CD4-positive, alpha-beta T cell (primary cell): Measurements from ENCODE around the gene ARSG. TPM values are rescaled to one million over a fixed set of nuclear protein-coding genes. Genes with fewer than 3 reads are reported as not detected.

Experiments used
- ATAC-seq: fragments of 200-7000 bp; cut with Tn5 transposase; one replicate; pipeline ENCODE4 v1.10.0; 2022; ENCODE audit warnings: mild to moderate bottlenecking; ENCODE audit not compliant: poor library complexity
- CTCF ChIA-PET: fragments of 350-600 bp; sonication (Branson Sonifier 250); formaldehyde crosslinking; loops from one replicate; lab custom pipeline; 2021; ENCODE audit warnings: antibody characterized with exemption, inconsistent platforms; lab: Charles Lee
- POLR2A ChIA-PET: fragments of 350-600 bp; sonication (Branson Sonifier 250); formaldehyde crosslinking; loops from one replicate; lab custom pipeline; 2021; ENCODE audit warnings: antibody characterized with exemption, inconsistent platforms; lab: Charles Lee
- DNase-seq, 14 experiments: peaks; one replicate each; pipeline ENCODE4 v3.0.0-alpha.2; 2013 to 2020; ENCODE audit warnings: mixed read lengths in 2 of 14
- H3K27ac ChIP-seq, 2 donors: one replicate each; pipeline versions ENCODE4 v1.5.1 to v1.7.0; 2013; ENCODE audit warnings: low read length in 2 of 2, low read depth in 1 of 2, mild to moderate bottlenecking in 1 of 2
- H3K27me3 ChIP-seq, 2 experiments: 1 replicate in 1 of 2; 2 replicates in 1 of 2; pipeline versions ENCODE4 v1.6.1 to v1.7.0; 2013; ENCODE audit warnings: low read length in 2 of 2, control low read depth in 1 of 2, mild to moderate bottlenecking in 1 of 2, moderate library complexity in 1 of 2; ENCODE audit not compliant: insufficient read depth in 2 of 2, control insufficient read depth in 1 of 2
- H3K36me3 ChIP-seq: one replicate; pipeline ENCODE4 v1.6.1; 2013; ENCODE audit warnings: low read length, control low read depth; ENCODE audit not compliant: insufficient read depth
- H3K4me1 ChIP-seq: one replicate; pipeline ENCODE4 v1.6.1; 2013; ENCODE audit warnings: low read length, control low read depth; ENCODE audit not compliant: insufficient read depth
- H3K4me3 ChIP-seq: one replicate; pipeline ENCODE4 v1.5.1; 2013; ENCODE audit warnings: mild to moderate bottlenecking, low read length, moderate library complexity
- H3K9me3 ChIP-seq, 2 experiments: 1 replicate in 1 of 2; 2 replicates in 1 of 2; pipeline versions ENCODE4 v1.6.1 to v1.7.0; 2013; ENCODE audit warnings: low read length in 2 of 2, mild to moderate bottlenecking in 2 of 2, control low read depth in 1 of 2, moderate library complexity in 1 of 2; ENCODE audit not compliant: control insufficient read depth in 1 of 2, insufficient read depth in 1 of 2
- H3K27ac Mint-ChIP-seq: one replicate; pipeline ENCODE4 v1.8.0; 2020; ENCODE audit warnings: mixed read lengths
- H3K27me3 Mint-ChIP-seq: one replicate; pipeline ENCODE4 v1.8.0; 2021; ENCODE audit warnings: mixed read lengths
- H3K36me3 Mint-ChIP-seq: one replicate; pipeline ENCODE4 v1.8.0; 2021; ENCODE audit warnings: low read depth, mixed read lengths
- H3K4me1 Mint-ChIP-seq: one replicate; pipeline ENCODE4 v1.8.0; 2021; ENCODE audit warnings: low read depth, mixed read lengths
- H3K4me3 Mint-ChIP-seq: one replicate; pipeline ENCODE4 v1.8.0; 2020; ENCODE audit warnings: mild to moderate bottlenecking, mixed read lengths
- H3K9me3 Mint-ChIP-seq: one replicate; pipeline ENCODE4 v1.8.0; 2020; ENCODE audit warnings: mixed read lengths
- CTCF ChIP-seq: fragments of 200-600 bp; IDR thresholded peaks from one replicate; pipeline ENCODE4 v1.8.0; 2022; ENCODE audit warnings: antibody characterized with exemption, mild to moderate bottlenecking
- intact Hi-C, 2 experiments: fragments of 100-400 bp; cut with DNase I in 1 of 2; cut with micrococcal nuclease in 1 of 2; formaldehyde crosslinking; loops; one replicate each; pipeline versions ENCODE4 v1.15.1 to v1.9.0; 2023 to 2025; cut with DNase I, micrococcal nuclease
- total RNA-seq, 174 experiments: library from RNA in 2 of 174; stranded (reverse) in 2 of 174; gene quantifications; one replicate each; pipeline ENCODE4 v1.2.3 and lab custom pipeline; 2021 to 2026

The ARSG gene
- total RNA-seq, 2 experiments from 2014 or later = 13.8 to 16.0 TPM

- ATAC-seq (peak; percentile 64), DNase-seq (peak in 10 of 14 experiments; percentile 21 to 83 (median 40))
- intact Hi-C loops = loop anchor here (2.0 to 5.0 kb wide), 6 partner anchors 19 to 381 kb away; partner anchors contain the start of genes ARSG (in 1 of the 2), SLC16A6 (in 1 of the 2) and WIPI1 (in 1 of the 2)
- no peak for TF ChIP-seq CTCF
- ChIA-PET POLR2A (interaction anchor here (0.8 to 3.3 kb wide), 14 partner anchors 9 to 258 kb away, joined by 3 to 33 read pairs (median 4); partner anchors contain the start of genes AMZ2, ARSG, SLC16A6 and WIPI1), CTCF (interaction anchor here (2.6 kb wide), 1 partner anchor 20 kb away, joined by 19 read pairs; the partner anchor contains the start of gene WIPI1)
- H3K4me3 ChIP-seq = peak overlapping the region; percentile 26
- Mint-ChIP-seq H3K9me3 (no peaks in the 10 kb centered on the region), H3K27ac (peak overlapping the region; percentile 95), H3K36me3 (no peaks in the 10 kb centered on the region), H3K27me3 (no peaks in the 10 kb centered on the region), H3K4me3 (peak overlapping the region; percentile 83), H3K4me1 (peaks cover 59% of the 10 kb centered on the region)
- peaks cover 8% of the 10 kb centered on the region for H3K36me3 ChIP-seq
- no peaks in the 10 kb centered on the region for H3K9me3 ChIP-seq
- peak overlapping the region; percentile 46 to 53 for H3K27ac ChIP-seq
- no peaks in the 10 kb centered on the region for H3K27me3 ChIP-seq
- peaks cover 38% of the 10 kb centered on the region for H3K4me1 ChIP-seq
Observed at GRCh38 chr17:68437979-68438822, 146.9 kb downstream of the ARSG start.

GRCh38 chr17:68439656-68440290, 148.5 kb downstream of the ARSG start:
- POLR2A ChIA-PET = interaction anchor here (0.6 to 3.1 kb wide), 4 partner anchors 142 to 234 kb away, joined by 3 to 16 read pairs (median 3); partner anchors contain the start of genes ARSG and SLC16A6
- H3K27ac ChIP-seq = peak overlapping the region in 1 of 2 donors; percentile 33
- H3K27me3 Mint-ChIP-seq = no peaks in the 10 kb centered on the region
- peak overlapping the region; percentile 95 for H3K27ac Mint-ChIP-seq
- no peaks in the 10 kb centered on the region for H3K27me3 ChIP-seq
- H3K9me3 Mint-ChIP-seq = no peaks in the 10 kb centered on the region
- no peak overlapping the region for H3K4me3 ChIP-seq
- H3K4me3 Mint-ChIP-seq = no peak overlapping the region
- peaks cover 38% of the 10 kb centered on the region for H3K4me1 ChIP-seq
- DNase-seq = no peak
- no peak for ATAC-seq
- no peaks in the 10 kb centered on the region for H3K36me3 ChIP-seq
- CTCF ChIA-PET = interaction anchor here (1.0 to 1.3 kb wide), 3 partner anchors 19 to 279 kb away, joined by 3 to 4 read pairs (median 3); no protein-coding TSS in a partner anchor
- peaks cover 59% of the 10 kb centered on the region for H3K4me1 Mint-ChIP-seq
- H3K36me3 Mint-ChIP-seq = no peaks in the 10 kb centered on the region
- intact Hi-C loops = loop anchor here in 1 of 2 experiments (2.0 to 5.0 kb wide), 3 partner anchors 17 to 382 kb away; partner anchors contain the start of gene WIPI1
- no peak for TF ChIP-seq CTCF
- no peaks in the 10 kb centered on the region for H3K9me3 ChIP-seq

- POLR2A ChIA-PET = interaction anchor here (0.7 to 3.1 kb wide), 4 partner anchors 17 to 149 kb away, joined by 3 to 16 read pairs (median 4); partner anchors contain the start of genes ARSG, SLC16A6 and WIPI1
- Histone ChIP-seq H3K9me3 (no peaks in the 10 kb centered on the region), H3K27ac (peak overlapping the region in 1 of 2 donors; percentile 33), H3K36me3 (no peaks in the 10 kb centered on the region), H3K4me3 (no peak overlapping the region), H3K4me1 (peaks cover 38% of the 10 kb centered on the region), H3K27me3 (no peaks in the 10 kb centered on the region)
- H3K36me3 Mint-ChIP-seq = no peaks in the 10 kb centered on the region
- no peaks in the 10 kb centered on the region for H3K9me3 Mint-ChIP-seq
- intact Hi-C loops = loop anchor here in 1 of 2 experiments (5.0 kb wide), 1 partner anchor 57 kb away; no protein-coding TSS in a partner anchor
- no peak for TF ChIP-seq CTCF
- peak overlapping the region; percentile 61 for H3K27ac Mint-ChIP-seq
- CTCF ChIA-PET = interaction anchor here (1.3 to 1.6 kb wide), 2 partner anchors 19 to 177 kb away, joined by 4 read pairs; no protein-coding TSS in a partner anchor
- H3K27me3 Mint-ChIP-seq = no peaks in the 10 kb centered on the region
- peaks cover 59% of the 10 kb centered on the region for H3K4me1 Mint-ChIP-seq
- DNase-seq (no peak), ATAC-seq (no peak)
- H3K4me3 Mint-ChIP-seq = peak overlapping the region; percentile 11
Observed at GRCh38 chr17:68440526-68440925, 149.2 kb downstream of the ARSG start.
